GM18505 (cell line): ENCODE results near the gene ZNF543.
A peak's percentile ranks its signal among the peaks of the same experiment; 100 is the strongest.

ENCODE experiments used
- ATAC-seq: cut with Tn5 transposase; IDR thresholded peaks from one replicate; pipeline ENCODE4 v1.9.1; 2021; ENCODE audit not compliant: unreplicated experiment
- POLR2A ChIP-seq: IDR thresholded peaks from 4 replicates; pipeline ENCODE4 v1.6.1; 2011; ENCODE audit warnings: borderline replicate concordance; ENCODE audit not compliant: insufficient read depth, insufficient read length; ENCODE audit errors: extremely low read depth

ZNF543 gene

GRCh38 chr19:57293719-57294118 lies 26.6 kb upstream of the ZNF543 start:
- no peak for ATAC-seq
- no peak for TF ChIP-seq POLR2A

GRCh38 chr19:57302020-57302465 lies 18.2 kb upstream of the ZNF543 start:
- no peak for ATAC-seq

GRCh38 chr19:57302727-57303401 lies 17.4 kb upstream of the ZNF543 start:
- peak; percentile 20 for TF ChIP-seq POLR2A
- no peak for ATAC-seq

More at GRCh38 chr19:57302020-57302465, 18.2 kb upstream of the ZNF543 start:
- TF ChIP-seq POLR2A, result no peak

GRCh38 chr19:57305056-57305455 lies 15.2 kb upstream of the ZNF543 start:
- no peak for ATAC-seq
- no peak for TF ChIP-seq POLR2A

GRCh38 chr19:57308514-57308913 lies 11.8 kb upstream of the ZNF543 start:
- TF ChIP-seq POLR2A, result no peak

GRCh38 chr19:57310792-57311191 lies 9.5 kb upstream of the ZNF543 start:
- ATAC-seq, result no peak
- TF ChIP-seq POLR2A, result no peak

More at GRCh38 chr19:57308514-57308913, 11.8 kb upstream of the ZNF543 start:
- ATAC-seq, result no peak

GRCh38 chr19:57314146-57314545 lies 6.1 kb upstream of the ZNF543 start:
- TF ChIP-seq POLR2A, result no peak
- no peak for ATAC-seq

GRCh38 chr19:57317503-57317902 lies 2.8 kb upstream of the ZNF543 start:
- no peak for ATAC-seq
- no peak for TF ChIP-seq POLR2A

- TF ChIP-seq POLR2A, result no peak
- ATAC-seq, result no peak
Observed at GRCh38 chr19:57319869-57320179, 448 bp upstream of the ZNF543 start.

GRCh38 chr19:57321116-57321515 lies 844 bp downstream of the ZNF543 start:
- no peak for TF ChIP-seq POLR2A
- no peak for ATAC-seq

GRCh38 chr19:57321751-57322150 lies 1.5 kb downstream of the ZNF543 start:
- no peak for ATAC-seq
- TF ChIP-seq POLR2A, result no peak

- TF ChIP-seq POLR2A, result no peak
- ATAC-seq, result no peak
Observed at GRCh38 chr19:57324992-57325391, 4.7 kb downstream of the ZNF543 start.

GRCh38 chr19:57327993-57328392 lies 7.7 kb downstream of the ZNF543 start:
- TF ChIP-seq POLR2A, result no peak
- no peak for ATAC-seq

- no peak for ATAC-seq
- TF ChIP-seq POLR2A, result no peak
Observed at GRCh38 chr19:57334191-57334590, 13.9 kb downstream of the ZNF543 start.

- TF ChIP-seq POLR2A, result no peak
- ATAC-seq, result no peak
Observed at GRCh38 chr19:57338877-57339276, 18.6 kb downstream of the ZNF543 start.
